HUDEP-2 (cell line): ENCODE results near the gene KDM4B.

Source experiments
- DNase-seq, 76 experiments: peaks; one replicate each; lab custom pipeline; 2025; ENCODE audit not compliant: unreplicated experiment in 76 of 76; lab: John Stamatoyannopoulos, UW

KDM4B gene

GRCh38 chr19:5081443-5082161, 112.7 kb downstream of the KDM4B start:
- no peak for DNase-seq

GRCh38 chr19:5083547-5083965, 114.6 kb downstream of the KDM4B start:
- no peak for DNase-seq

- DNase-seq: no peak
Measured at GRCh38 chr19:5085566-5085965, 116.7 kb downstream of the KDM4B start.

GRCh38 chr19:5086230-5086629, 117.3 kb downstream of the KDM4B start:
- DNase-seq: no peak

GRCh38 chr19:5086725-5087439, 118.0 kb downstream of the KDM4B start:
- no peak for DNase-seq

- no peak for DNase-seq
Measured at GRCh38 chr19:5089283-5089682, 120.4 kb downstream of the KDM4B start.

DNA sequence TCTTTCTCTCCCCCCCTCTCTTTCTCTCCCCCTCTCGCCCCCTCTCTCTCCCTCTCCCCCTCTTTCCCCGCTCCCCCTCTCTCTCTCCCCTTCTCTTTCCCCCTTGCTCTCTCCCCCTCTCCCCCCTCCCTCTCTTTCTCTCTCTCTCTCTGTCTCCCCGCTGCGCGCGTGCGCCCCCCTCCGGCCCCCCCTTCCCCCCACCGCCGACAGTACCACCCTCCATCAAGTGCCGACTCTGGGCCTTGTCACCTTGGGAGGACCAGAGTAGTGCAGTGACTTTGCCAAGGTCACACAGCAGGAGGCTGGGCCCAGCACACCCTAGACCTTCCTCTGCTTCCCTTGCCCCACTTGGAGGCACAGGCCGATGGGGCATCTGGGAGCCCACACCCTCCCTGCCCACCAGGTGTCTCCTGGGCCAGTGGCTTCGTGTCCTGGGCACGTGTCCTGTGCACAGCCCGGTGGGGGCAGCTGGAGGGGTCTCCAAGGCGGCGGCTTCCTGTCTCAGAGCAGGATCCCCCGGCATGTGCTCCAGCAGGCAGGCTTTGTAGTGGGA, 121.6 kb downstream of the KDM4B start:
- peak in 13 of 76 experiments; percentile 28 to 86 (median 51) for DNase-seq

- DNase-seq: peak; percentile 55 to 97 (median 91)
Measured at GRCh38 chr19:5091018-5091683, 122.2 kb downstream of the KDM4B start.

DNA sequence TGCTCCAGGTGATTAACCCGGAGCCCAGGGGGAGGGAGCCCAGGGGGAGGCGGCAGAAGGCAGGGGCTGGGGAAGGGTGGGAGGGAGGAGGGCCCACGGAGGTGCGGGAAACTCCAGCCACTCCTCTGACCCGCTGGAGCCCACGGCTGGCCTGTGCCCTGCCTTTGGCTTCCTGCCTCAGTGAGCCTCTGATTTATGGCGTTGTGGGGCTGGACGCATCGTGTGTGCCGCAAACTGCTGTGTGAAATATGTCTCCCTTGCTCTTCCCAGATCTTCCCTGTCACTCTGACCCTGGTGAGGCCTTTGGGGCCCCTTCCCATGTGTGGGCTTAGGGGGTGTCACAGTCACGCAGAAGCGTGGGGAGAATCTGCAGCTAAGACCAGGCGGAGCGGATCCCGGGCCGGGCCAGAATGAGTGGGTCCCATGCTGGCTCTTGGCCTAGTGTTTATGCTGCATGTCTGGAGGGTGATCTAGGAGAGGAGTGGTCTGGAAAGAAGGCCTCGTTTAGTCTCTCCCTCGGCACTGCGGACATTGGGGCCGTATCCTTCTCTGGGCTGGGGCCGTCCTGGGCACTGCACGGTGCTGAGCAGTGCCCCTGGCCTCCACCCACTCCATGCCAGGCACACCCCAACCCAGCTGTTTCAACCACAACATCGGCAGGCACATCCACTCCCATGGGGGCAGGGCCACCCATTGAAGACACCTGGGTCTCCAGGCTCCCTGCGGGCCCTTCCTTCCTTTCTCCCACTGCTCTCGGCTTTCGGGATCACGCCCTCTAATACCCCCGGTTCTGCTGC, 123.0 kb downstream of the KDM4B start:
- DNase-seq: peak in 60 of 76 experiments; percentile 9 to 83 (median 52)

DNA sequence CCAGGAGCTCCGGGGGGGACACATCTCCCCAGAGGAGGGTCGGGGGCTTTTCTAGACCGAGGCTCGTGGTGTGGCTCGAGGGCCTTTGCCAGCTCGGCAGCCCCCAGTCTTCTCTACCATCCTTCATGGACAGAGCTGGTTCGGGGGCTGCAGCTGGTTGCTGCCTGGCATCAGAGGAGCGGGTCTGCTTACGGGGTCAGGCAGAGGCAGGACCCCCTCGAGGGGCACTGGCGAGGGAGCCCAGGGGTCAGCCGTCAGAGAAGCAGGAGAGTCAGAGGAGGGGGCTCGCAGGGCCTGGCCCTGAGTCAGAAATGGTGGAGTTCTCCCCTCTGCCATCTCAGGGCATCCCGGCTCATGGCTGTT, 123.5 kb downstream of the KDM4B start:
- DNase-seq: no peak

DNA sequence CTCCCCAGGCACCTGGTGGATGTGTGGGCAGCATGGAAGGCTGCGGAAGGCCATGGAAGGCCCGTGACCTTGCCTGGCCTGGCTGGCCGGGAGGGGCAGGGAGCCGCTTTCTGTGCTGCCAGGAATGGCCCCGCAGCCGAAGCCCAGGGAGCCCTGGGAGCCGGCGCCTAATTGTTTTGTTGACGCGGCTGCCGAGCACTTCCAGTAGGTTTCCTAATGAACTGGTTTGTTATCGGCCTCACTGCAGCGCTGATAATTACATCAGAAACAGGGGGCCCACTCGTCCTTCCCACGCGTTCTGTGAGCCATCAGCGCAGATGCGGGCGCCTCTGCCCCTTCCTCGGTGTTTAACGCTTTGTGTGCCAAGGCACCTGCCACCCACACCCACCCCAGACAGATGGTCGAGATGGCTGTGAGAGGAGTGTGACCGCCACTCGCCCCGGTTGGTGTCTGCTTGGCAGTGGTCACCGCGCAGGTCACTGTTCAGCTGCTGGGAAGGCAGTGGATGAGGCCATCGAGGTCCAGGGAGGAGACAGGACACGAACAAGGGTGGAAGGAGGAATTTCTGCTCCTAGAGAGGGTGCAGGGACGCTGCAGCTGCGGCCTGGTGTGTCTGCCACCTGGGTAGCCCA, 124.5 kb downstream of the KDM4B start:
- DNase-seq: no peak

DNA sequence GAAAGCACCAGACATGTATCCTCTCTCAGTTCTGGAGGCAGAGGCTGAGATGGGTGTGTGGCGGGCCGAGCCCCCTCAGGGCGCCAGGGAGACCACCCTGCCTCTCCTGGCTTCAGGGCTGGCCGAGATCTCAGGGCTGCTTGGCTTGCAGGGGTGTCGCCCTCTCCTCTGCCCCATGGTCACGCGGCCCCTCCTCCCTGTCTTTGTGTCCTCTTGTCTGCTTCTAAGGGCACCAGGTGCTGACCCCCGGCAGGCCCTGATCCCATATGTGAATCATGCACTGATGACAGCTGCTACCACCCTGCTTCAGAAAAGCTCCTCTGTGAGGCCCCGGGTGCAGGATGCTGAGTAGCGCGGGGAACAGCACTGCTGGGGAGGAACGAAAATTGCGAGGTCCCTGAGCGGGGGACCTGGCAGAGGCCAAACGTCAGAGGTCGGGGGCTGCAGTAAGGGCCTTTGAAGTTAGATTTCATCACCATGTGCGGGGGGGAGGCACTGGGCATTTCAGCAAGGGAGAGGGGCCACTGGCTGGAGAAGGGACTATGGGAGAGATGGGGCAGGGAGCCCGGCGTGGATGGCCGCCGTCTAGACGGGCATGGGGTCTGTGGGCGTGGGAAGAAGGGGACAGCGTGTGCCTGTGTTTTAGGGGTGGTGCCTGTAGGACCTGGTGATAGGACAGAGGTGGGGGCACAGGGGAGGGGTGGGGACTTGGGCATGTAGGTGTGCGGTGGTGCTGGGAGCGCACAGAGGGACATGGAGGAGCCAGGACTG, 125.2 kb downstream of the KDM4B start:
- DNase-seq: no peak

DNA sequence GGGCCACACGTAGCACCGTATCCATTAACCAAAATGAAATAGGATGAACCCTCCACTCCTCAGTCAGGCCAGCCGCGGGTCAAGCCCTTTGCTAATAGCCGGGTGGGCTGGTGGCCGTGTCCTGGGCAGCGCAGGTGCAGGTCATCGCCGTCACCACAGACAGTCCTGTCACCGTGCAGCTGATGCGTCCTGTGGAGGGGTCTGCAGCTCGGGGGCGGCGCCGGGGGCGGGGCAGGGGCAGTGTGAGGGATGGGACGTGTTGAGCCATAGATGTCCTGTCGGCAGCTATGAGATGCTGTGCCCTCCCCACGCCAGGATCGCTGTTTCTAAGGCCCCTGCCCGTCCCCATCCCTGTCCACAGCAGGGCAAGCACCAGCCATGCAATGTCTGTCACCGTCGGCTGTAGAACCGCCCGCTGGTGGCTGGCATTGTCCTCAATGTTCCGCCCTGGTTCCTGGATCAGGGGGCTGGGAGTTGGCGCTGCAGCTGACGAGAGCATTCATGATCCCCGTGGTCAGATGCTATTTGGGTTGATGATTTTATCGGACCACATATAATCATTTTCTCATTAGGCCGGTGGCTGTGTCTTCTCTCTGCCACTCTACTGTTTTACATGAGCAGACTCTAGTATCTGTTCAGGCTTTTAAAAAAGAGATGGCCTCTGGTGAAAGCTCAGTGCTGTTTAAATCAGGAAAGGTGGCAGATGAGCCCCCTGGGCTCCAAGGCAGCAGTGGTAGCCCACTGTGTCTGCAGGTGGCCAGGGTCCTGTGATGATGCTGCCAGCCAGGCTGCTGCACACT, 126.1 kb downstream of the KDM4B start:
- no peak for DNase-seq

GRCh38 chr19:5095568-5095850, 126.6 kb downstream of the KDM4B start:
- no peak for DNase-seq

DNA sequence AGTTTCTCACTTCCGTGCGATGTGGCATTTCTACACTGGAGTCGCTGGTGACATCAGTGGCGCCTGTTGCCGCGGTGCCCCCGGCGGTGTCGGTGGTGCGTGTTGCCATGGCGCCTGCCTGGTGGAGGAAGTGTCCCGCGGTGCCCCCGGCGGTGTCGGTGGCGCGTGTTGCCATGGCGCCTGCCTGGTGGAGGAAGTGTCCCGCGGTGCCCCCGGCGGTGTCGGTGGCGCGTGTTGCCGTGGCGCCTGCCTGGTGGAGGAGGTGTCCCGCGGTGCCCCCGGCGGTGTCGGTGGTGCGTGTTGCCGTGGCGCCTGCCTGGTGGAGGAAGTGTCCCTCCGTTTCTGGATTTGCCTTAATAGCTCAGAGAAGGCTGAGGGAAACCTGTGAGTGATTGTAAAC, 127.6 kb downstream of the KDM4B start:
- DNase-seq: no peak

GRCh38 chr19:5097331-5097930, 128.5 kb downstream of the KDM4B start:
- no peak for DNase-seq

GRCh38 chr19:5097959-5098623, 129.2 kb downstream of the KDM4B start:
- no peak for DNase-seq

GRCh38 chr19:5098646-5099045, 129.7 kb downstream of the KDM4B start:
- no peak for DNase-seq
